H1 (cell line): ENCODE data around the gene RNASE13. TPM values are rescaled to one million over a fixed set of nuclear protein-coding genes. Genes with fewer than 3 reads are reported as not detected.

Experiments
- NANOG ChIP-seq: IDR thresholded peaks from 2 replicates; pipeline ENCODE4 v1.6.1; 2011; ENCODE audit warnings: low read length, low read depth, mild to moderate bottlenecking, inconsistent platforms; ENCODE audit not compliant: insufficient read depth, poor library complexity, severe bottlenecking
- polyA plus RNA-seq, 7 experiments: library from polyadenylated mRNA; depleted of rRNA in 3 of 7; stranded (reverse) in 5 of 7; unstranded in 2 of 7; fragments of >200 nt in 5 of 7; fragments of 200-250 nt in 2 of 7; gene quantifications; 1 replicate in 5 of 7; 2 replicates in 1 of 7; 4 replicates in 1 of 7; pipeline versions ENCODE4 v1.2.1 to v1.2.3, GENCODE V29; 2011 to 2013; ENCODE audit warnings: missing spikeins in 2 of 7, mixed read lengths in 2 of 7
- total RNA-seq: library from RNA; stranded (reverse); fragmentation: NEBNext Ultra II Directional; extraction: Animal tissue kit (Norgen Biotek cat#: 25700); gene quantifications from 2 replicates; pipeline ENCODE4 v1.2.1, GENCODE V29; 2021

The RNASE13 gene
- total and polyA plus RNA-seq, 2 of the 8 experiments (the other 6 are each of a cell fraction or from before 2014, with no cell fraction given), result not detected

DNA sequence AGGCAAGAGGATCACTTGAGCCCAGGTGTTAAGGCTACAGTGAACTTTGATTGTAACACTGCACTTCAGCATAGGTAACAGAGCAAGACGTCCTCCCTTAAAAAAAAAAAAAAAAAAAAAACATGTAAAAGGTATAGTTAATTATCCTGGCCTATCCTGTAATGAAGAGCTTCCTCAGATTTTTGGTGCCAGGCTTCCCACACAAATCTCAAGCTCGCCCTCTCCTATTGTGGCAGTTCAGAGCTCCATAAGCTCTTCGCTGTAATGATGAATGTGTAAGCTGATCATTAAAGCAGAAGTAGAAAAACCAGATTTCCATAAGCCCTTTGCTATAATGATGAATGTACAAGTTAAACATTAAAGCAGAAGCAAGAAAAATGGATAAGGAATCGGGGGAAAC lies 37.5 kb downstream of the RNASE13 start (continued):
- no peak for TF ChIP-seq NANOG
